MV-4-11 (cell line): ENCODE results near the gene TVP23A.
"Not testable (repeated sequence)": the region's sequence is repeated elsewhere in the genome, so short reads cannot be mapped to it uniquely, and the experiment has no call there.

Experiments
- DNase-seq: peaks from one replicate; lab custom pipeline; 2025; lab: John Stamatoyannopoulos, UW

The TVP23A gene

GRCh38 chr16:10799736-10800135 lies 18.9 kb downstream of the TVP23A start:
- DNase-seq = no peak

GRCh38 chr16:10791048-10791447 lies 27.5 kb downstream of the TVP23A start:
- DNase-seq = no peak

GRCh38 chr16:10788630-10789029 lies 30.0 kb downstream of the TVP23A start:
- not testable (repeated sequence) for DNase-seq

GRCh38 chr16:10787304-10787703 lies 31.3 kb downstream of the TVP23A start:
- DNase-seq = no peak

GRCh38 chr16:10782628-10783027 lies 36.0 kb downstream of the TVP23A start:
- DNase-seq = no peak

GRCh38 chr16:10780628-10781027 lies 38.0 kb downstream of the TVP23A start:
- no peak for DNase-seq

- not testable (repeated sequence) for DNase-seq
Observed at GRCh38 chr16:10779908-10780307, 38.7 kb downstream of the TVP23A start.

GRCh38 chr16:10777356-10777755 lies 41.2 kb downstream of the TVP23A start:
- DNase-seq = no peak

- not testable (repeated sequence) for DNase-seq
Observed at GRCh38 chr16:10776923-10777322, 41.7 kb downstream of the TVP23A start.

GRCh38 chr16:10776280-10776679 lies 42.3 kb downstream of the TVP23A start:
- DNase-seq = no peak

- peak; percentile 97 for DNase-seq
Observed at GRCh38 chr16:10770907-10771306, 47.7 kb downstream of the TVP23A start.

GRCh38 chr16:10769381-10769780 lies 49.2 kb downstream of the TVP23A start:
- DNase-seq = no peak

- DNase-seq = no peak
Observed at GRCh38 chr16:10767127-10767526, 51.5 kb downstream of the TVP23A start.

GRCh38 chr16:10765772-10766171 lies 52.8 kb downstream of the TVP23A start:
- DNase-seq = no peak

- DNase-seq = peak; percentile 18
Observed at GRCh38 chr16:10763456-10763855, 55.1 kb downstream of the TVP23A start.

GRCh38 chr16:10762336-10763016 lies 56.1 kb downstream of the TVP23A start:
- DNase-seq = no peak

GRCh38 chr16:10761373-10761772 lies 57.2 kb downstream of the TVP23A start:
- no peak for DNase-seq

GRCh38 chr16:10760858-10761257 lies 57.7 kb downstream of the TVP23A start:
- DNase-seq = no peak

GRCh38 chr16:10756574-10756973 lies 62.0 kb downstream of the TVP23A start:
- DNase-seq = no peak

- DNase-seq = peak; percentile 49
Observed at GRCh38 chr16:10754941-10755340, 63.7 kb downstream of the TVP23A start.

- DNase-seq = no peak
Observed at GRCh38 chr16:10753670-10754069, 64.9 kb downstream of the TVP23A start.

GRCh38 chr16:10752843-10753523 lies 65.6 kb downstream of the TVP23A start:
- DNase-seq = peak; percentile 100

GRCh38 chr16:10751291-10751697 lies 67.3 kb downstream of the TVP23A start:
- DNase-seq = no peak

GRCh38 chr16:10750793-10751192 lies 67.8 kb downstream of the TVP23A start:
- DNase-seq = peak; percentile 25
